Activated T-cell treated with anti-CD3 and anti-CD28 coated beads, Interleukin-2, amount 50 U/mL, for 4 hours (primary cell): ENCODE measurements around the gene APIP. TPM values are rescaled to one million over a fixed set of nuclear protein-coding genes. Genes with fewer than 3 reads are reported as not detected.
"Not testable (repeated sequence)": the region's sequence is repeated elsewhere in the genome, so short reads cannot be mapped to it uniquely, and the experiment has no call there.

Source experiments
- ATAC-seq, 2 donors: fragments of 200-7000 bp; cut with Tn5 transposase; one replicate each; pipeline ENCODE4 v1.10.0; 2021
- DNase-seq: peaks from one replicate; pipeline ENCODE4 v3.0.0-alpha.2; 2020
- H3K27me3 Mint-ChIP-seq: one replicate; pipeline ENCODE4 v1.8.0; 2021; ENCODE audit warnings: low read depth, mixed read lengths
- H3K36me3 Mint-ChIP-seq: one replicate; pipeline ENCODE4 v1.8.0; 2022; ENCODE audit warnings: mixed read lengths; ENCODE audit not compliant: insufficient read depth
- H3K4me1 Mint-ChIP-seq: one replicate; pipeline ENCODE4 v1.8.0; 2021; ENCODE audit warnings: low read depth, mixed read lengths
- H3K4me3 Mint-ChIP-seq: one replicate; pipeline ENCODE4 v1.8.0; 2021; ENCODE audit warnings: mild to moderate bottlenecking, moderate library complexity, mixed read lengths
- H3K9me3 Mint-ChIP-seq: one replicate; pipeline ENCODE4 v1.8.0; 2021; ENCODE audit warnings: mixed read lengths
- total RNA-seq, 3 donors: library from RNA; stranded (reverse); gene quantifications; one replicate each; pipeline ENCODE4 v1.2.1, GENCODE V29; 2021

Gene APIP
- total RNA-seq, 3 donors from 2014 or later: 28.9 to 34.2 (median 32.4) TPM

GRCh38 chr11:34910817-34911216 is 5.4 kb downstream of the APIP start:
- no peak overlapping the region for H3K4me3 Mint-ChIP-seq
- ATAC-seq: no peak

DNA sequence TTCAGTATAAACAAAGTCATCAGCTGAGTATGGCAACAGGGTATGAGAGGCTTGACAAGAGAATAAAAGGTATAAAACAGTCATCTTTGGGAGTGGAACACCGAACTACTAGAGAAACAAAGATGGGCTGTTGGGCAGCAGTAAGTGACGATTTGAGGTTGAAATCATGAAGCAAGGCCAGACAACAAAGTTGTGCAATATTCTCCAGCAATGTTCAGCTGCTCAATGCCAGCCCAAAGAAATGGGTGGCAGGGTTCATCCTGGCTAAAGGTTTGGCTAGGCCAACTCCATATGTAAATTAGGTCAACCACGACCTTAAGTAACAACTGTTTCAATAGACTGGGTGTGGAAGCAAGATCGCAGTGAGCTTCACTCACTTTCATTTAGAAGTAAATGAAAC is 6.2 kb downstream of the APIP start:
- Mint-ChIP-seq H3K4me3 (no peak overlapping the region), H3K36me3 (peaks cover 25% of the 10 kb centered on the region), H3K9me3 (no peaks in the 10 kb centered on the region), H3K27me3 (no peaks in the 10 kb centered on the region), H3K4me1 (peaks cover 10% of the 10 kb centered on the region)
- DNase-seq (no peak), ATAC-seq (no peak)

More at GRCh38 chr11:34910817-34911216, 5.4 kb downstream of the APIP start:
- Mint-ChIP-seq H3K27me3 (no peaks in the 10 kb centered on the region), H3K9me3 (no peaks in the 10 kb centered on the region), H3K4me1 (peaks cover 18% of the 10 kb centered on the region), H3K36me3 (peaks cover 23% of the 10 kb centered on the region)
- no peak for DNase-seq

- no peaks in the 10 kb centered on the region for H3K27me3 Mint-ChIP-seq
- H3K9me3 Mint-ChIP-seq: peaks cover under 1% of the 10 kb centered on the region
- DNase-seq (no peak), ATAC-seq (no peak)
- H3K36me3 Mint-ChIP-seq: peaks cover 30% of the 10 kb centered on the region
- H3K4me3 Mint-ChIP-seq: no peak overlapping the region
- H3K4me1 Mint-ChIP-seq: peaks cover 15% of the 10 kb centered on the region
Measured at GRCh38 chr11:34909415-34909814, 6.8 kb downstream of the APIP start.

- no peak for ATAC-seq
- Mint-ChIP-seq H3K4me3 (no peak overlapping the region), H3K36me3 (peaks cover 23% of the 10 kb centered on the region), H3K27me3 (no peaks in the 10 kb centered on the region), H3K4me1 (peaks cover 11% of the 10 kb centered on the region), H3K9me3 (peaks cover 3% of the 10 kb centered on the region)
- DNase-seq: no peak
Measured at GRCh38 chr11:34907934-34908593, 8.1 kb downstream of the APIP start.

DNA sequence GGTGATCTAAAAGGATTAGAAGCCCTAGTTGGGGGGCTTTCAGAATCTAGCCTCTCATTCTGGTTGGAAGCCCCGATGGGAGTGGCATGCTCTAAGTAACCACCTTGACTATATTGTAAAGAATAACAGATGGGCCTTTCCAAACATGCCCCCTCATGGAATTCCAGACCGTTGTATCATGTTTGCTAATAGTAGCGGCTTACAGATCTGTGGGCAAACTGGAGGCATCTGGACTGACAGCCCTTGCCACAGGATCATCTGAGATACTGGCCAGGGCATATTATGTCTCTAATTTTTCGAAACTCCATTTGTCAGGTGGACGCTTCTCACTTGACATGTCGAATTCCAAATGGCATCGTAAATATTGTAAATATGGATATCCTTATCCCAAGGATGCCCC is 10.5 kb downstream of the APIP start:
- no peak for ATAC-seq
- H3K9me3 Mint-ChIP-seq: peaks cover 4% of the 10 kb centered on the region

DNA sequence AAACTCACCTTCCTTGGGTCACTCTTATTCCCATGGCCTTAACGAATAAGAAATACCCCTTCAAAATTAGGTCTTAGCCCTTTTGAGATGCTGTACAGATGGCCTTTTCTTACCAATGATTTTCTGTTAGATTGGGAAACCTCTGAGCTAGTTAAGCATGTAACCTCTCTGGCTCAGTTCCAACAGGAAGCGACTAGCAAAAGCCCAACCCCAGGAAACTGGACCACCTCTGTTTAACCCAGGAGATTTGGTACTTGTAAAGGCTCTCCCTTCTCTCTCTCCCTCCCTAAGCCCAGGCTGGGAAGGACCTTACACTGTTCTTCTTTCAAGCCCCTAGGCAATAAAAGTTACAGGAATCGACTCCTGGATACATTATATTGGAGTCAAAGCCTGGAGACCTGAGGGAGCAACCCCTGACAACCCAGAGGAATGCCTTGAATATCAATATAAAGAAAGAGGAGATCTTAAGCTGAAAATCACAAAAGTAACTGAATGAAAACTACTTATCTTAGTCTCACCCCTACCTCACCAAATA is 11.7 kb downstream of the APIP start:
- DNase-seq: no peak
- no peak for ATAC-seq
- H3K36me3 Mint-ChIP-seq: peaks cover 23% of the 10 kb centered on the region
- H3K4me3 Mint-ChIP-seq: no peak overlapping the region
- peaks cover 7% of the 10 kb centered on the region for H3K4me1 Mint-ChIP-seq
- peaks cover 9% of the 10 kb centered on the region for H3K9me3 Mint-ChIP-seq
- H3K27me3 Mint-ChIP-seq: no peaks in the 10 kb centered on the region

More for the DNA sequence above, 10.5 kb downstream of the APIP start:
- Mint-ChIP-seq H3K4me1 (peaks cover 7% of the 10 kb centered on the region), H3K27me3 (no peaks in the 10 kb centered on the region), H3K4me3 (no peak overlapping the region), H3K36me3 (peaks cover 19% of the 10 kb centered on the region)
- DNase-seq: no peak

GRCh38 chr11:34899633-34900016 is 16.6 kb downstream of the APIP start:
- ATAC-seq: no peak
- Mint-ChIP-seq H3K9me3 (peaks cover 24% of the 10 kb centered on the region), H3K36me3 (peaks cover 26% of the 10 kb centered on the region), H3K4me3 (no peak overlapping the region), H3K27me3 (no peaks in the 10 kb centered on the region), H3K4me1 (peaks cover 4% of the 10 kb centered on the region)
- no peak for DNase-seq

GRCh38 chr11:34898474-34898873 is 17.7 kb downstream of the APIP start:
- DNase-seq: no peak
- no peak for ATAC-seq
- Mint-ChIP-seq H3K4me1 (no peaks in the 10 kb centered on the region), H3K4me3 (no peak overlapping the region), H3K27me3 (no peaks in the 10 kb centered on the region), H3K36me3 (peaks cover 24% of the 10 kb centered on the region), H3K9me3 (peaks cover 20% of the 10 kb centered on the region)

DNA sequence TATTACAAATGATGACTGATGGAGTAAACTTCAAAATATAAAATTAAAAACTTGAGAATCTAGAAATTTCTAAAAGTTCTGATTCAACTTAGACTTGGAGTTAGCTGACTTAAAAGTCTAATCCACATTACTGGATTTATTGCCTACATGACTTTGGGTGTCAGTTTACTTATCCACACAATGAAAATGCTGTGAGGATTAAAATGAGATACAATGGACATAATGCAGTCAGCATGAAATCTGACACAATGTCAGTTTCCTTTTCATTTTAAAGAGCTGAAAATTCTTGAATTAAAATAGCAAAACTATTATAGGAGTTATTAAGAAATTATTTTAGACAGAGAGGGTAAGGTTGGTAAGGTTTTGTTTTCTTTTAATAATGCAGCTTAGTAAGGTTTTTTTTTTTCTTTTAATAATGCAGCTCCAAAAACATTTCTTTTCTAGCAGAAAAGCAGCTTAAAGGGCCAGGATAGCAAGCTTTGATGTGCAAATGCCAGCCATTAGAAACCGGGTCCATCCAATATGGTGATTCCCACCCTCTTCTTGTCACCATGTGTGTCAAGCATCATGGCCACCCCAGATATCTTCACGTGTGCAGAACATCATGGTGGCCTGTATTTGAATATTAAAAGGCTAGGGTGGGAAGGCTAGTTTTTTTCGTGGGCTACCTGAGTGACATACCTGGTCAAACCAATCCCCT is 18.9 kb downstream of the APIP start:
- peaks cover 20% of the 10 kb centered on the region for H3K9me3 Mint-ChIP-seq
- ATAC-seq (no peak), DNase-seq (no peak)
- H3K36me3 Mint-ChIP-seq: peaks cover 22% of the 10 kb centered on the region
- no peaks in the 10 kb centered on the region for H3K27me3 Mint-ChIP-seq
- H3K4me1 Mint-ChIP-seq: no peaks in the 10 kb centered on the region
- H3K4me3 Mint-ChIP-seq: no peak overlapping the region

GRCh38 chr11:34896191-34896590 is 20.0 kb downstream of the APIP start:
- not testable (repeated sequence) for ATAC-seq, DNase-seq, H3K27me3 Mint-ChIP-seq, H3K4me1 Mint-ChIP-seq, H3K4me3 Mint-ChIP-seq
- H3K36me3 Mint-ChIP-seq: peaks cover 20% of the 10 kb centered on the region
- peaks cover 20% of the 10 kb centered on the region for H3K9me3 Mint-ChIP-seq

DNA sequence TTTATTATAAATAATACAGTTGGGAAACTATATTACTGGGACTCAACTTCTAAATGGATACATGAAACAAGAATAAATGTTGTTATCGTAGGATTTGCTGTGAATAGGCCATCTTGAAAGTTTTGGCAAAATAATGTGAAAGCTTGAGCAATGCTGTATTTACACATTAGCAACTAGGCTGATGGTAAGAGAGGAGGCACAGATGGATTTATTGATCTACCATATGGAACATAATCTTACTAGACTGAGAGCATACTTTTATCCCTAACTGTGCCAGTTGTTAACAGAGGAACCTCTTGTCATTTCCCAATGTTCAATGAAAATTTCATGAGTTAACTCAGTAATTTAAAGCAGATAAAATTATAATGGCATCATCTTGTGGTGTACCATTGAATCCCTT is 22.8 kb downstream of the APIP start:
- peaks cover 10% of the 10 kb centered on the region for H3K9me3 Mint-ChIP-seq
- H3K36me3 Mint-ChIP-seq: peaks cover 17% of the 10 kb centered on the region
- DNase-seq: no peak
- no peak for ATAC-seq
- no peaks in the 10 kb centered on the region for H3K27me3 Mint-ChIP-seq
- no peaks in the 10 kb centered on the region for H3K4me1 Mint-ChIP-seq
- H3K4me3 Mint-ChIP-seq: no peak overlapping the region

DNA sequence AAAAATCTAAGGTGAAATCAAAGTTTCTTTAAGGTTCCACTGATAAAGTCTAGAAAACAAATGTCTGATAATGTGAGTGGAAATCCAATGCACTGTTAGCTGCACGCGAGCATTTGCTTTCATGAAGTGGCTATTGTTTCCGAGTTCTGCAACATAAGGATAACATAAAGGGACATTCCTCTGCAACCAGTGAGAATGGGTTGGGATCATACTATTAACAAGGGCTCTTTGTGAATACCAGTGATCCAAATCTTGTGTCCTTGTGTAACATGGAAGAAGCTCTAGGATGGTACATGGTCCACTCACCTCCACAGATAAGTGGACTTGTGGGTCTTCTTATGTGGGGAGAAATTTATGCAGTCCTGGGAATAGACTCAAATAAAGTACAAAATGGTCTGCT is 24.6 kb downstream of the APIP start:
- Mint-ChIP-seq H3K36me3 (peaks cover 19% of the 10 kb centered on the region), H3K4me1 (no peaks in the 10 kb centered on the region), H3K9me3 (peaks cover 5% of the 10 kb centered on the region), H3K27me3 (no peaks in the 10 kb centered on the region), H3K4me3 (no peak overlapping the region)
- no peak for ATAC-seq
- no peak for DNase-seq

DNA sequence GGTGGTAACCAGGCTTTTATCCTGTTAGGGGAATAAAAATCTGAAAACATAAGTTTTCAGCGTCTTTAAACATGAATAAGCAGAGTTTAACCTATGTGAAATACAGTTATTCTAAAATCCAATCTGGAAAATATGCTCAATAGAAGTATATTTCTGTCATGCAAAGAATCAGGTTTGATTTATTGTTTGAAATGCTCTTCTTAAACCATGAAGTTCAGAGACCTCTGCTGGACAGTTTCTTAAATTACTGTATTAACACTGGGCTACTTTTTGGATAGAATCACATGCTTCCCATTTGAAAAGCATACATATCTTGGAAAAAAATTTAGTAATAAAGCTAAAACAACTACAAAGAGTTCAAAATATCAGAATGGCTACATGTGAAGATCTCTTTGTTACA is 25.4 kb downstream of the APIP start:
- peaks cover 11% of the 10 kb centered on the region for H3K36me3 Mint-ChIP-seq
- no peaks in the 10 kb centered on the region for H3K9me3 Mint-ChIP-seq
- H3K4me1 Mint-ChIP-seq: no peaks in the 10 kb centered on the region
- H3K4me3 Mint-ChIP-seq: no peak overlapping the region
- ATAC-seq (no peak), DNase-seq (no peak)
- H3K27me3 Mint-ChIP-seq: no peaks in the 10 kb centered on the region

DNA sequence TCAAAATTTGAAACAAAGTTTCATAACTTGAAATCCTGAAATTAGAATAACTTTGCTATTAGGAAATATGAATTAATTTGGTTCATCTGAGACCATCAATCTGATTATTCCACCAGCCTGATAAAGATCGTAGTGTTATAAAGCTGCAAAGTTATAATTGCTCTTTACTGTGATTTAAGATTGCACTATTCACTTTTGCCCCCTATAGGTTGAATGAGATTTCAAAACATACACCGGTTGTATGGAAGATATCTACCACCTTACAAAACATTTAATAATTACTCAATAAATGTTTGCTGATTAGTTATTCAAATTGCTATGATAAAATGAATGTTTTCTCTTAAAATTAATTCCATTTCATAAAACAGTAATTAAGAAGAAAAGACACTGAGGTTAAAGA is 26.1 kb downstream of the APIP start:
- Mint-ChIP-seq H3K4me1 (no peaks in the 10 kb centered on the region), H3K27me3 (no peaks in the 10 kb centered on the region), H3K4me3 (no peak overlapping the region), H3K9me3 (no peaks in the 10 kb centered on the region), H3K36me3 (peaks cover 11% of the 10 kb centered on the region)
- DNase-seq (no peak), ATAC-seq (no peak)

DNA sequence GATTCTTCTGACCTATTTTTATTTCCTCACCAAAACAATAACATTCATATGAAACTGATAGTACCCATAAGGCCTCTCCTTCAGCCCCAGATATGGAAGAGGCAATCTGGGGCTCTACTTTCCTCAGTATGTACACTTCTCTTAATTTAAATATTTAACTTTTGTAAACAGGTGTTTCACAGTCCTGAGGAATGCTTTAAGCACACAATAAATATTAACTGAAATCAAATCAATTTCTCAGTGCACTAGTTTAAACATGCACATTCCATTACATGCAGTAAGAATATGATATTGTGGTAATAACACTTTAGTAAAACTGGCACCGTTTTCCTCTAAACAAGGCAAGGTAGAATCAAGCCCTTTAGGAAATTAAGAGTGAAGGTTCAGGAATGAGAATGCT is 28.9 kb downstream of the APIP start:
- peaks cover 19% of the 10 kb centered on the region for H3K36me3 Mint-ChIP-seq
- no peaks in the 10 kb centered on the region for H3K9me3 Mint-ChIP-seq
- H3K27me3 Mint-ChIP-seq: no peaks in the 10 kb centered on the region
- no peak overlapping the region for H3K4me3 Mint-ChIP-seq
- H3K4me1 Mint-ChIP-seq: no peaks in the 10 kb centered on the region
- ATAC-seq (no peak), DNase-seq (no peak)
